Immature natural killer cell (primary cell): ENCODE results near the gene TCL1A. TPM values are rescaled to one million over a fixed set of nuclear protein-coding genes. Genes with fewer than 3 reads are reported as not detected.
"Not testable (repeated sequence)": the region's sequence is repeated elsewhere in the genome, so short reads cannot be mapped to it uniquely, and the experiment has no call there.

ENCODE experiments used
- DNase-seq, 3 donors: peaks; one replicate each; pipeline ENCODE4 v3.0.0; 2022; ENCODE audit warnings: mixed read lengths in 1 of 3
- H3K27ac Mint-ChIP-seq, 6 donors: one replicate each; pipeline ENCODE4 v1.8.0; 2020; ENCODE audit warnings: mixed read lengths in 6 of 6, mild to moderate bottlenecking in 5 of 6, inconsistent platforms in 4 of 6, moderate library complexity in 3 of 6
- H3K27me3 Mint-ChIP-seq, 3 donors: one replicate each; pipeline ENCODE4 v1.8.0; 2020 to 2021; ENCODE audit warnings: low read depth in 3 of 3, mild to moderate bottlenecking in 3 of 3, mixed read lengths in 3 of 3, moderate library complexity in 3 of 3, inconsistent platforms in 1 of 3
- H3K36me3 Mint-ChIP-seq, 3 donors: one replicate each; pipeline ENCODE4 v1.8.0; 2020; ENCODE audit warnings: mixed read lengths in 3 of 3, inconsistent platforms in 2 of 3, mild to moderate bottlenecking in 2 of 3
- H3K4me1 Mint-ChIP-seq, 2 donors: one replicate each; pipeline ENCODE4 v1.8.0; 2020; ENCODE audit warnings: inconsistent platforms in 2 of 2, mild to moderate bottlenecking in 2 of 2, mixed read lengths in 2 of 2, moderate library complexity in 1 of 2
- H3K4me3 Mint-ChIP-seq, 5 donors: one replicate each; pipeline ENCODE4 v1.8.0; 2020; ENCODE audit warnings: mild to moderate bottlenecking in 5 of 5, mixed read lengths in 5 of 5, inconsistent platforms in 3 of 5, moderate library complexity in 3 of 5
- H3K9me3 Mint-ChIP-seq, 6 donors: one replicate each; pipeline ENCODE4 v1.8.0; 2020; ENCODE audit warnings: mild to moderate bottlenecking in 6 of 6, mixed read lengths in 6 of 6, inconsistent platforms in 4 of 6, moderate library complexity in 3 of 6
- polyA plus RNA-seq, 3 donors: library from polyadenylated mRNA; unstranded; fragments of 300-500 nt; fragmentation: Illumina TruSeq; gene quantifications; one replicate each; pipeline ENCODE4 v1.2.3, GENCODE V29; 2021

TCL1A gene
- polyA plus RNA-seq, 3 donors from 2014 or later = 1.2 to 3.2 (median 1.6) TPM

DNA sequence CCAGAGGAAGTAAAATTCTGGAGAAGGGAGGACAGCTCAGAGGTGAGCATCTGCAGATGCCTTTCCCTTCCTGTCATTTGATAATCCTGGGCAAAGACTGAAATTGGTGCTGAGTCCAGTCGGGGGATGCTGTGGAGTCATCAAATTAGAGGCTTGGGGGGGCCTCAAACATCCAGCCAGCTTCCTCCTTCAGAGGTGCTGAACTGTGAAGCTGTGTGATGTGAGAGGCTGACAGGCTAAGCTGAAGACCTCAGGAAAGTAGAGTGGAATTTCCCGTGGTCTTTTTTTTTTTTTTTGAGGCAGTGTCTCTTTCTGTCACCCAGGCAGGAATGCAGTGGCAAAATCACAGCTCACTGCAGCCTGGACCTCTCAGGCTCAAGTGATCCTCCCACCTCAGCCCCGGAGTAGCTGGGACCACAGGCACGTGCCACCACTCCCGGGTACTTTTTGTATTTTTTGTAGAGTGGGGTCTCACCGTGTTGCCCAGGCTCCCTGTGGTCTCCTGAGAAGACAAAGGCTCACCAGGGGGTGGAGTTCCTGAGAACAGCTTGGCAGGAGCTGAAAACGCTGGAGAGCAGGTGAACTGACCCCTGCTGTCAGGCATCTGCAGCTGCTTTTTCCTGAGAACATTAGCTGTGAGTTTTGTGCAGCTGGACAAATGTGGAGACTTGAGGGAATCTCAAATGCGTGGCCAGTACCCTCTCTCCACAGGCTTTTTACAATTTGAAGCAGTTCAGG lies 33.8 kb downstream of the TCL1A start:
- Mint-ChIP-seq H3K27ac (no peak overlapping the region), H3K4me1 (no peaks in the 10 kb centered on the region), H3K4me3 (no peak overlapping the region), H3K36me3 (no peaks in the 10 kb centered on the region), H3K27me3 (peaks cover 0 to 12% (median 4%) of the 10 kb centered on the region in 3 donors), H3K9me3 (no peaks in the 10 kb centered on the region)
- DNase-seq = no peak

DNA sequence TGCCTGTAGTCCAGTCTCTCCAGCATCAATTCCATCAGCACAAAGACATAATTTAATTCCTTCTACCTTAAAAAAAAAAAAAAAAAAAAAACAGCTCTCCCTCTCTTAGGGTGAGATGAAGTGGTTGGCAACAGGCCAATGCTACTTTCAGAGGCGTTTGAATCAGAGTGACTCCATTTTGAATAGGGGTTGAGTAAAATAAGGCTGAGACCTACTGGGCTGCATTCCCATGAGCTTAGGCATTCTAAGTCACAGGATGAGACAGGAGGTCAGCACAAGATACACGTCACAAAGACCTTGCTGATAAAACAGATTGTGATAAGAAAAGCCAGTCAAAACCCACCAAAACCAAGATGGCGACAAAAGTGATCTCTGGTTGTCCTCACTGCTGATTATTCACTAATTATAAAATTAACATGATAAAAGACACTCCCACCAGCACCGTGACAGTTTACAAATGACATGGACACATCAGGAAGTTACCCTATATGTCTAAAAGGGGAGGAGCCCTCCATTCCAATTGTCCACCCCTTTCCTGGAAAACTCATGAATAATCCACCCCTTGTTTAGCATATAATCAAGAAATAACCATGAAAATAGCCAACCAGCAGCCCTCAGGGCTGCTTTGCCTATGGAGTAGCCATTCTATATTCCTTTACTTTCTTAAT lies 34.6 kb downstream of the TCL1A start:
- no peaks in the 10 kb centered on the region for H3K36me3 Mint-ChIP-seq
- no peaks in the 10 kb centered on the region for H3K4me1 Mint-ChIP-seq
- H3K27me3 Mint-ChIP-seq = peaks cover under 1 to 12% (median 4%) of the 10 kb centered on the region in 3 donors
- no peak overlapping the region for H3K27ac Mint-ChIP-seq
- H3K9me3 Mint-ChIP-seq = no peaks in the 10 kb centered on the region
- no peak overlapping the region for H3K4me3 Mint-ChIP-seq
- no peak for DNase-seq

DNA sequence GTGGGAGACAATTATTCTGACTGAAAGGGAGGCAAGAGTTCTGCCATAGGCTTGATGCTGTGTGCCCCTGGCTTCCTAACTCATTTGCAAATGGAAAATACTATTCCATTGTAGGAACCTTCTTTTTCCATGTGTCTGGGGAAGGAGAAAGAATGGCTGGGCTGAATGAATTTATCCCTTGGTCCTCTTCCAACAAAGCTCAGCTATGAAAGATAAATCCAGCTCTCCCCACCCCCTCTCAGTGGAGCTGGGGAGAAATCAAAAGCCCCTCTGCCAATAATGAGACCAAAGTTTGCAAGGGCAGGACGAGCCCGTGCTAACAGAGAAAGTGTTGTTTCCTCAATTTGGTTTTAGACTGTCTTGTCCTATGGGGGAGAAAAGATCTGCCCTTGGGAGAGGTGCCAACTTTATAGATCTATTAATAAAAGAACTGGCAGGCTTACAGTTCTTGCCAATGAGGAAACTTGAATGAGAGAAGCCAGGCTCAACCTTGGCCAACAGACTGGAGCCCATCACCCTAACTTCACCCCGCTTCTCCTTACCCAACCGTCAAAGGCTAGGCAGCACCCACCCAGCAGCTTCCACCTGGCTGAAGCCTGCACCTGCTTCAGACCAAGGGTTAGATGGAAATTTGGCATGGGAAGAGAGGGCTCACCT lies 36.6 kb downstream of the TCL1A start:
- H3K27me3 Mint-ChIP-seq = peaks cover 2 to 10% (median 4%) of the 10 kb centered on the region in 3 donors
- H3K4me1 Mint-ChIP-seq = no peaks in the 10 kb centered on the region

DNA sequence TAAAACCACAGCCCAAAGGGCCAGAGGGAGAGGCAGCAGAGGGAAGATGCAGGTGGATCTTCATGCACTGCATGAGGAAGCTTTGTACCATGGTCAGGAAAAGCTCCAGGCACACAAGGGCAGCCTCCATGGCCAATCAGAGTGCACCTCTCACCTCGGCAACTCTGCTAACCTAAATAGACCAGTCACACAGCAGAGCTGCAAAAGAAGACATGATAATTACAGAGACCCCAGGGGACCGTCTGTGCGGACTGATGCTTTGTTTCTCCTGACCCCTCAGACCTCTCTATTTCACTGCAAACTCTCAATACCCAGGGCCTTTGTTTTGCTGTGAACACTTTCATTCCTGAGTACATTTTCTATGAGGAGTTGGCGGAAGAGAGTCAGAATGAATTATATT lies 38.4 kb downstream of the TCL1A start:
- no peaks in the 10 kb centered on the region for H3K36me3 Mint-ChIP-seq
- DNase-seq = no peak
- H3K4me1 Mint-ChIP-seq = no peaks in the 10 kb centered on the region
- peaks cover 3 to 14% (median 4%) of the 10 kb centered on the region in 3 donors for H3K27me3 Mint-ChIP-seq
- no peak overlapping the region for H3K4me3 Mint-ChIP-seq
- no peaks in the 10 kb centered on the region for H3K9me3 Mint-ChIP-seq
- no peak overlapping the region for H3K27ac Mint-ChIP-seq

More for the DNA sequence above, 36.6 kb downstream of the TCL1A start:
- Mint-ChIP-seq H3K9me3 (no peaks in the 10 kb centered on the region), H3K4me3 (no peak overlapping the region), H3K27ac (no peak overlapping the region), H3K36me3 (no peaks in the 10 kb centered on the region)
- no peak for DNase-seq

DNA sequence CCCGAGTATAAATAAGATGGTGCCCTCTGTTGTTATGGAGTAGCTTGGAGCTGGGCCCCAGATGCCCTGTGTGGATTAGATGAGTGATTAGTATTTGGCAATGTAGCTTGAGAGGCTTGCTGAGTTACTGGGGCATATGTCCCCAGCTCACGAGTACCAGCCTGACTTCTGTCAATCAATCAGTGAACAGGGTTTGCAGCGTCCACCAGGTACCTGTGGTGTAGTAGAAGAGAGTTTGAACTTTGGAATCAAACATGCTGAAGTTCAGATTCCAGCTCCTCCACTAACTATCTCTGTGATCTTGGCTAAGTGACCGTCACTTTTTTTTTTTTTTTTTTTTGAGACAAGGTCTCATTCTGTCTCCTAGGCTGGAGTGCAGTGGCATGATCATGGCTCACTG lies 39.3 kb downstream of the TCL1A start:
- DNase-seq = no peak
- H3K9me3 Mint-ChIP-seq = no peaks in the 10 kb centered on the region
- no peak overlapping the region for H3K27ac Mint-ChIP-seq
- H3K36me3 Mint-ChIP-seq = no peaks in the 10 kb centered on the region
- peaks cover 1 to 12% (median 4%) of the 10 kb centered on the region in 3 donors for H3K27me3 Mint-ChIP-seq
- no peak overlapping the region for H3K4me3 Mint-ChIP-seq
- H3K4me1 Mint-ChIP-seq = no peaks in the 10 kb centered on the region

DNA sequence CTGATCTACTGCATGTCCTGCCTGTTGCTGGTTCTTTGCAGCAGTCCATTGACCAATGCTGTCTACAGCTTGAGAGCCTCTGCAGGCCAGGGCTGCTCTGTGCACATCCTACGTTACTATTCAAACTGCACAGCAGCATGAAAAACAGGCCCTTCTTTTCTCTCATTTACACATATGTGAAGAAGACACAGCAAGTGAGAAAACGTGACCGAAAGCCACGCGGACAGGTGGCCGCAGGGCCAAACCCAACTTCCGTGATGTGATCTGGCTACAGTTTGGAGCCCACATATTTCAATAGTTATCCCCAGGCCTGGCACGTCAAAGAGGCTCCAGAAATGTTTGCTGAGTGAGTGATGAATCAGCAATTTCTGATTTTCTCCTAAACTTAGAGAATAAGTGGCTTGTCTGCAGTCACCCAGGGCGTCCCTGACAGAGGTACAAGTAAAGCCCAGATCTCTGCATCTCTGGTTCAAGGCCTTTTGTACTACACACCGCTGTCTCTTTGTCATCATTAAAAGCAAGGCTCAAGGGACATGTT lies 45.6 kb downstream of the TCL1A start:
- peaks cover 0 to 9% (median 1%) of the 10 kb centered on the region in 3 donors for H3K27me3 Mint-ChIP-seq

DNA sequence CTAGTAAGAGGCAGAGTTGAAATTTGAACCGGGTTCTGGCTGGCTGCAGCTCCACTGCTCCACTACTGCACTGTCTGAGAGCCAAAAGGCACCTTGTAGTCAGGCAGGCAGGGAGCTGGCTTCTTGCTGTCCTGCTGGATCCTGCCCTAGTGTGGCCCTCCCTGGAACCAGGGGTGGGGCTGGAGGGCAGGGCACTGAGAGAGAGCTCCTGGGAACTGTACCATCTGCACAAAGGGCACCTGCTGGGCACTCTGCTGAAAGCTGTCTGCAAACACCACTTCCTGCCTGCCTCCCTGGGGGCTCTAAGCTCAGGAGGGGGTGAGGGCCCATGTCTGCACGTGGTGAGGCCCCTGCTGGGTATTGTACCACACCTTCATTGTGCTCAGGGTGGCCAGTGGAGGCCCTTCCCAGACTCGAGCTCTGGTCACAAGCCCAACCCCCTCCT lies 46.7 kb downstream of the TCL1A start:
- Mint-ChIP-seq H3K4me1 (no peaks in the 10 kb centered on the region), H3K27me3 (peaks cover 2 to 11% (median 4%) of the 10 kb centered on the region in 3 donors), H3K9me3 (no peaks in the 10 kb centered on the region), H3K4me3 (no peak overlapping the region), H3K36me3 (no peaks in the 10 kb centered on the region), H3K27ac (no peak overlapping the region)
- DNase-seq = no peak

More for the DNA sequence above, 45.6 kb downstream of the TCL1A start:
- Mint-ChIP-seq H3K36me3 (no peaks in the 10 kb centered on the region), H3K4me1 (no peaks in the 10 kb centered on the region), H3K9me3 (no peaks in the 10 kb centered on the region), H3K4me3 (no peak overlapping the region), H3K27ac (no peak overlapping the region)
- DNase-seq = no peak

DNA sequence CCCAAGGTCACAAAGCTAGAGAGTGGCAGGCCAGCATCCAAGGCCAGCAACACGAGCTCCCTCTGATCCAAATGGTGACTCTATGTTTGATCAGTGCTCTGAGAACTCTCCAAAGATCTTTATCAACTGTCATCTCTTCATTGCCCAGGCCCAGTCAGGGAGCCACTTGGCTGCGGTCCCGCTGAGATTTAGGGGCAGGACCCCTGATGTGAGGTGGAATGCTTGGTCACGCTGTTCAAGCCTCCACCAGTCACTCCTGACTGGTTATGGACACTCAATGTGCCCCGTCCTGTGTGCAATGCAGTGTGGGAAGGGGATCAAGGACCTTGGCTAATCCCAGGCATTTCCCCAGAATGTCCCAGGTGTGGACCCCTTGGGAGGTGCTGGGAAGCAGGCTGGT lies 47.5 kb downstream of the TCL1A start:
- Mint-ChIP-seq H3K27ac (no peak overlapping the region), H3K4me1 (no peaks in the 10 kb centered on the region), H3K9me3 (no peaks in the 10 kb centered on the region), H3K4me3 (no peak overlapping the region), H3K36me3 (no peaks in the 10 kb centered on the region), H3K27me3 (peaks cover 2 to 11% (median 4%) of the 10 kb centered on the region in 3 donors)
- DNase-seq = no peak

DNA sequence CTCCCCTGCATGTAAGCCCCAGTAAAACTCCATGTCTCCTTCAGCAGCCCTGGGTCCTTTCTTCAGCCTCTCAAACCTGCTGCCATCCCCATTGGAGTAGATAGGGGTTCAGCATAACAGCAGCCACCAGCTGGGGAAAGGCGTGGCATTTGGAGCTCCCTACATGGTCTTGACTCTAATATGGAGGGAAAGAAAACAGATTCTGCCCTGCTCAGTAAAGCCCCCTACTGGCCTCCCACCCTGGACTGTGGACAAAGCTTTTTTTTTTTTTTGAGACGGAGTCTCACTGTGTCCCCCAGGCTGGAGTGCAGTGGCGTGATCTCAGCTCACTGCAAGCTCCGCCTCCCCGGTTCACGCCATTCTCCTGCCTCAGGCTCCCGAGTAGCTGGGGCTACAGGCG lies 48.4 kb downstream of the TCL1A start:
- H3K27me3 Mint-ChIP-seq, H3K36me3 Mint-ChIP-seq, H3K4me3 Mint-ChIP-seq: not testable (repeated sequence)

DNA sequence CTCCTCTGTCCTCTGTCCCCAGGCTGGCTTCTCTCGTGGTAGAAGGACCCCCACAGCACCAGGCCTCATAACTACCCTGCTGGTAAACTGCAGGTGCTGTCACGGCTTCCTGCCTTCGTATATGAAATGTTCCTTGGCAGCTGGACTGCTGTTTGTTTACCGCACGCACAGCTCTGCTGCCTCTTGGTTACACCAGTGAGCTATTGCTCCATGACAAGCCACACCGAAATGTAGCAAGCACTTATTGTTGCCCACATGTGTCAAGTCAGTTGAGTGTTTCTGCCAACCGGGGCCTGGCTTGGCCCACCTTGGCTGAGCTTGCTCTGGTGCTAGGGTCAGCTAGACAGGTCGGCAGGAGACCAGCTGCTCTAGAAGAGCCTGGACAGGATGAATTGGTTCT lies 49.4 kb downstream of the TCL1A start:
- Mint-ChIP-seq H3K36me3 (no peaks in the 10 kb centered on the region), H3K27ac (no peak overlapping the region), H3K4me1 (no peaks in the 10 kb centered on the region), H3K4me3 (no peak overlapping the region), H3K9me3 (no peaks in the 10 kb centered on the region), H3K27me3 (peaks cover 4 to 7% (median 6%) of the 10 kb centered on the region in 3 donors)
- no peak for DNase-seq

More for the DNA sequence above, 48.4 kb downstream of the TCL1A start:
- H3K27ac Mint-ChIP-seq, H3K9me3 Mint-ChIP-seq, H3K4me1 Mint-ChIP-seq, DNase-seq: not testable (repeated sequence)

DNA sequence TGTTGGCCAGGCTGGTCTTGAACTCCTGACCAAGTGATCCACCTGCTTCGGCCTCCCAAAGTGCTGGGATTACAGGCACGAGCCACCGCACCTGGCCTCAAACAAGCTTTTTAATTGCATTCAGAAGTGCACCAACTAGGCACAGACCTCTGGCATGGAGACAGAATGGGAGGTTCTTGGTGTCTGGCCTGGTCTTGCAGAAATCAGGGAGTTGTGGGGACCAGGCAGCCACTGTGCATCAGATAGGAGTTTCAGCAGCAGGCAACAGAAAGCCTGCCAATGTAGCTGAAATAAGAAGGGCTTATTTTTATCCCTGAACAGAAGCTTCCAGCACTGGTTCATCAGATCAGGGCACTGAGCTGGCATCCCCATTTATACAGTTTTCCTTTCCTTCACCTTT lies 49.9 kb downstream of the TCL1A start:
- no peak for DNase-seq
- no peaks in the 10 kb centered on the region for H3K9me3 Mint-ChIP-seq
- no peak overlapping the region for H3K4me3 Mint-ChIP-seq
- H3K4me1 Mint-ChIP-seq = no peaks in the 10 kb centered on the region
- no peak overlapping the region for H3K27ac Mint-ChIP-seq
- peaks cover 4 to 7% (median 6%) of the 10 kb centered on the region in 3 donors for H3K27me3 Mint-ChIP-seq
- H3K36me3 Mint-ChIP-seq = no peaks in the 10 kb centered on the region

DNA sequence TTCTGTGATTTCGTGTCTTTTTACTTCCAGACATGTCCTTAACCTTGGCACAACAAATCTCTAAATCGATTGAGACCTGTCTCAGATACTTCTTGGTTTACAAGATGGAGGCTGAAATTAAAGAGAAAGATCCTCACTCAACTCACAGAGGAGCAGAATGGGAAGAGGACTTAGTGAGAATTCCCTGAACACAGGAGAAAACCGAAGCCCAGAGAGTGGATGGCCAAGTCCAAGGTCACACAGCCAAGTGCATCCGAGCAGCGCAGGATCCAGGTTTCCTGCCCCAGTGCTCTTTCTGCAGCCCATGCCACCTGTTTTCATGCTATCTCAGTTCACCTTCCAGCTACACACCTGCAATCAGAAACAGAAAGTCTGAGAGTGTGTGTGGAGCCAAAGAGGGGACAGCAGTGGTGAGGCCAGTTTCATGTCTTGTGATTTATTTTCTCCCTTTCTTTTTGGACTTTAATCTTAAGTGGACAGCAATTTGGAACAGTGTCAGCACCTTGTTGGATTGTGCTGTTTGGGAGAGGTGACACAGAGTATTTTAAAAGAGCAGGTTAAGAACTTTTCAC lies 50.6 kb downstream of the TCL1A start:
- Mint-ChIP-seq H3K27ac (no peak overlapping the region), H3K27me3 (peaks cover 4 to 7% (median 6%) of the 10 kb centered on the region in 3 donors), H3K4me3 (no peak overlapping the region), H3K9me3 (no peaks in the 10 kb centered on the region), H3K4me1 (no peaks in the 10 kb centered on the region), H3K36me3 (no peaks in the 10 kb centered on the region)
- DNase-seq = no peak

DNA sequence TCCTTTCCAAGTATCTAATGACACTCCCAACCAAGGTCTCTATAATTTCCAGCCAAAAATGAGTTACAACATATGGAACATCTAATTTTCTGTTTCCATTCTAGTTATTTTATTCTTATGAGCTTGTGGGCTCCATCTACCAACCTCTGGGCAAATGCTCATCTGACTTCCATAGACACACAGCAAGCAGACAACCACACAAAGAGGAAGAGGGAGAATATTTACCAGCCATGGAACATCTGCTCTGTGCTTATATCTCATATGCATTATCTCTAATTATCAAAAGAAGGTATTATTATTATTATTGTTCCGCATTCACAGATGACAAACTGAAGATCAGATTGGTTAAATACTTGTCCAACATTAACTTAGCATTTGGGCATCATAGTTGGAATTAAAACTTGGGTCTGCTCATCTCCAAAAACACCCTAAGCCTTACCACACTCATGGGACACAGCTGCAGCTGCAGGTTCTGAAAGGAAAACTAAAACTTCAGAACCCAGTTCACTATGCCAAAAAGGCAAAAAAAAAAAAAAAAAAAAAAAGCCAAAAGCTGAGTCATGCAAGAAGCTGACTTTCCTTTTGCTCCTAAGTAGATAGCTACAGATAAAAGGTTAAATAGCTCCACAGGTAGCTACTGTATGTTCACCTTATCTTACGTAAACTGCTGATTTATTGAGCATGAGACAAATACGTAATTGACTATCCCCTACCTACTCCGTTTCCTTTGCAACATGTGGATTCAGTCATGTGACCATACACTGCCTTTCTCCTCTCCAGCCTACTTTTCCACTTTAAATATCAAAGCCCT lies 51.3 kb downstream of the TCL1A start:
- Mint-ChIP-seq H3K27ac (no peak overlapping the region), H3K4me3 (no peak overlapping the region), H3K4me1 (no peaks in the 10 kb centered on the region), H3K36me3 (no peaks in the 10 kb centered on the region), H3K27me3 (peaks cover 4 to 7% (median 4%) of the 10 kb centered on the region in 3 donors), H3K9me3 (no peaks in the 10 kb centered on the region)
- DNase-seq = no peak
